Measurements from ENCODE around the gene KCNQ1OT1.

Gene KCNQ1OT1

DNA sequence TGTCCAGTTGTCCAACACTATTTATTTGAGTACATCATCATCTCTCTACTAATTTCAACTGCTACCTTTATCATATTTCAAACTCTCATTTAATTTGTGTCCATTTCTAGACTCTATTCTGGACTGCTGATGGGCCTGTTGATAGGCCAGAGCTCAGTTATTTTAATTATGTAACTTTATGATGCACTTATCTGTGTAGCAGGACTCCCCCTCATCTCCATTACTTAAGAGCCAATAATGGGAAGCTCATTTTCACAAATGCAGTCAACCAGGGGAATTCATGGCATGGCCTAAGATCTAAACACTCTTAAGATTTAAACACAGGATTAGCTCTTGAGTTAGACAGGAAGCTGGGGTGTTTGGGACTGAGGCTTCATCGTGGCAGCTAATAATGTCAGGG is 21.4 kb downstream of the KCNQ1OT1 start:
- TF ChIP-seq, protein P1, sequence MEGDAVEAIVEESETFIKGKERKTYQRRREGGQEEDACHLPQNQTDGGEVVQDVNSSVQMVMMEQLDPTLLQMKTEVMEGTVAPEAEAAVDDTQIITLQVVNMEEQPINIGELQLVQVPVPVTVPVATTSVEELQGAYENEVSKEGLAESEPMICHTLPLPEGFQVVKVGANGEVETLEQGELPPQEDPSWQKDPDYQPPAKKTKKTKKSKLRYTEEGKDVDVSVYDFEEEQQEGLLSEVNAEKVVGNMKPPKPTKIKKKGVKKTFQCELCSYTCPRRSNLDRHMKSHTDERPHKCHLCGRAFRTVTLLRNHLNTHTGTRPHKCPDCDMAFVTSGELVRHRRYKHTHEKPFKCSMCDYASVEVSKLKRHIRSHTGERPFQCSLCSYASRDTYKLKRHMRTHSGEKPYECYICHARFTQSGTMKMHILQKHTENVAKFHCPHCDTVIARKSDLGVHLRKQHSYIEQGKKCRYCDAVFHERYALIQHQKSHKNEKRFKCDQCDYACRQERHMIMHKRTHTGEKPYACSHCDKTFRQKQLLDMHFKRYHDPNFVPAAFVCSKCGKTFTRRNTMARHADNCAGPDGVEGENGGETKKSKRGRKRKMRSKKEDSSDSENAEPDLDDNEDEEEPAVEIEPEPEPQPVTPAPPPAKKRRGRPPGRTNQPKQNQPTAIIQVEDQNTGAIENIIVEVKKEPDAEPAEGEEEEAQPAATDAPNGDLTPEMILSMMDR (IDR thresholded peaks at IDR 0.05): no peak
- Histone ChIP-seq H3K27me3 (no peaks in the 10 kb centered on the region), H3K4me3 (ENCODE audit: low read depth in 1 of 2, low read length in 1 of 2) (no peak overlapping the region), H3K27ac (no peak overlapping the region), H3K36me3 (no peaks in the 10 kb centered on the region), H3K9me3 (no peaks in the 10 kb centered on the region), H3K4me1 (ENCODE audit: control insufficient read depth in 1 of 2, insufficient read depth in 1 of 2, low read depth in 1 of 2, low read length in 1 of 2) (peaks cover 39 to 51% of the 10 kb centered on the region in 2 experiments)

DNA sequence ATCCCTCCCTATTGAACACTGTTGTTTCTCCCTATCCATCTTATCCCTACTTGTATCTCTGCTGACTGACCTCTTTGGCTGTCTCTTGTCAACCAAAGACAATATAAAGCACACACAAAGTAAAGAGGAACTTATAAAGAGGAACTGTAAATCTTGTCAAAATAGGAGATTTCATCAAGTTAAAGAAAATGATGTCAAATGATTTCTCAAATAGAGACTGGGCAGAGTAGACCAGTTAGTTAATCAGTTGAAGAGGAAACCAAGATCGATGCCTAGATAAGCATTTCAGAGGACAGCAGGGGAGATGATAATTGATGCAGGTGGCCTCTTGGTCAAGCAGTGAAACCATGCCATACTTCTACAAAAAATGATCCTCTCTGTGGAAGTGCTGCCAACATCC is 22.7 kb downstream of the KCNQ1OT1 start:
- TF ChIP-seq, protein P1 (IDR thresholded peaks at IDR 0.05): no peak
- Histone ChIP-seq H3K4me1 (ENCODE audit: control insufficient read depth in 1 of 2, insufficient read depth in 1 of 2, low read depth in 1 of 2, low read length in 1 of 2) (peaks cover 39 to 50% of the 10 kb centered on the region in 2 experiments), H3K27ac (peak overlapping the region; percentile 81), H3K4me3 (ENCODE audit: low read depth in 1 of 2, low read length in 1 of 2) (peak overlapping the region in 1 of 2 experiments; percentile 0), H3K27me3 (no peaks in the 10 kb centered on the region), H3K36me3 (no peaks in the 10 kb centered on the region), H3K9me3 (no peaks in the 10 kb centered on the region)

DNA sequence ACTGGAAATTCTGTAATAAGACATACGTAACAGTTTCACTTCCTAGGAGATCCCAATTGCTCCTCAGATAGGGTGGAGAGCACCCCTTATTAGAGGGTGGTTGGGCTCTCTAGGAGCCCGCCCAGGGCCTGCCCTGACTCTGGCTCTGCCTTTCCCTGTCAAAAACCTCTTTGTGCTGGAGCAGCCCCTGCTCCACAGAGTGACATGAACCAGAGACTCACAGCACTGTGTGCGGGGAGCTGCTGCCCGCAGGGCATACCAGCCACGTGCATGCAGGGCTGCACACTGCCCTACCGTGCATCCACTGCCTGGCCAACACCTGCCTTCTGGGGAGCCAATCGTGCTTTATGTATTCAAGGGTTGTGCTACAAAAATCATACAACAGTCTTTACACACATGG is 24.3 kb downstream of the KCNQ1OT1 start:
- H3K4me3 ChIP-seq (ENCODE audit: low read depth in 1 of 2, low read length in 1 of 2): no peak overlapping the region
- no peaks in the 10 kb centered on the region for H3K36me3 ChIP-seq
- no peak overlapping the region for H3K27ac ChIP-seq
- no peaks in the 10 kb centered on the region for H3K9me3 ChIP-seq
- peaks cover 24 to 35% of the 10 kb centered on the region in 2 experiments for H3K4me1 ChIP-seq (ENCODE audit: control insufficient read depth in 1 of 2, insufficient read depth in 1 of 2, low read depth in 1 of 2, low read length in 1 of 2)
- no peaks in the 10 kb centered on the region for H3K27me3 ChIP-seq
- TF ChIP-seq, protein P1 (IDR thresholded peaks at IDR 0.05): no peak

DNA sequence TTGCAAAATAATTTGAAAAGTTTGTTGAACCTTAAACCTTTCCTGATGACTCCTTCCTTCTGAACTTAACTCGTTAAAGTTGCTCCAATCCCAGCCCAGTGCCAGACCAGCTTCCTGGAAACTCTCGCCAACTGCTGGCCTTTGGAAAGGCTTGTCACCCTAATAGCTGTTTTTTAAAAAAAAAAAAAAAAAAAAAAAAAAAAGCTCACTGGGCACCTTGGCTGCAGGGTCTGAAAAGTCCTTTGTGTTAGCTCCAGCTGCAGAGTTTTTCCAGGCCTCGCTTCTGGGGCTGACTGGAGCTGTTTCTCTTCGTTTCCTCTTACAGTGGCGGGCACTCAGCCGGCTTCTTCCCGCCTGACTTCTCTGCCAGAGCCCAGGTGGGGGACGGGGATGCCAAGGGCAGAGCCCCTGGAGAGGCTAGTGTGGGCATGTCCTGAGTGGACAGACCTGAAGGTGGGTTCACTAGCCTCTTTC is 25.1 kb downstream of the KCNQ1OT1 start:
- Histone ChIP-seq H3K36me3 (no peaks in the 10 kb centered on the region), H3K27me3 (no peaks in the 10 kb centered on the region), H3K27ac (no peak overlapping the region), H3K9me3 (no peaks in the 10 kb centered on the region), H3K4me3 (ENCODE audit: low read depth in 1 of 2, low read length in 1 of 2) (no peak overlapping the region), H3K4me1 (ENCODE audit: control insufficient read depth in 1 of 2, insufficient read depth in 1 of 2, low read depth in 1 of 2, low read length in 1 of 2) (peaks cover 24 to 26% of the 10 kb centered on the region in 2 experiments)
- TF ChIP-seq, protein P1 (IDR thresholded peaks at IDR 0.05): no peak

DNA sequence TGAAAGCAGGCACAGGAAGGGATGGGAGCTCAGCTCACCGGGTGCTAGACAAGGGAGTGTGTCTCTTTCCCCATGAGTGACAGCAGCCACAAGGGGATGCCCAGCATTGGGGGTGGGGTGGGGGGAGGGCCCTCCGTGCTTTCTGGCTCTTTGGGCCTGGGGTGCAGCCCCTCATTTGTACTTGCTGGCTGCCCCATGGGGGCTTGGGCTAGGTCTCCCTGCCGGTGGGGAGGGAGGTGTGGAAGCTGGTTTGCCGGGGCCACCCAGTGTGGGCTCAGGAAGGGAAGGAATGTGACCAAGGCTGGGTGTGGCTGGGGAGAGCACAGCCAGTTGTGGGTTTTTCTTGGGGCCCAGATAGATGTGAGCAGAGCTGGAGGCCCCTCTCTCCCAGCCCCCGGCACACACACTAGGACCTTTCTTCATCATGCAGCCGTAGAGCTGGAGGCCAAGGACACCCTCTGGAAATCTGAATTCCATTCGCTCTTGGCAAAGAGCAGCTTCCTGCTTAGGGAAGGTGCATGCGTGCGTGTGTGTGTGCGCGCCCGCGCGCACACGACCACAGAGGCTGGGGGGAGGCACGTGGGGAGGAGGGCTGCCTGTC is 25.8 kb downstream of the KCNQ1OT1 start:
- H3K36me3 ChIP-seq: no peaks in the 10 kb centered on the region
- H3K4me3 ChIP-seq (ENCODE audit: low read depth in 1 of 2, low read length in 1 of 2): no peak overlapping the region
- H3K27me3 ChIP-seq: no peaks in the 10 kb centered on the region
- H3K9me3 ChIP-seq: no peaks in the 10 kb centered on the region
- H3K4me1 ChIP-seq (ENCODE audit: control insufficient read depth in 1 of 2, insufficient read depth in 1 of 2, low read depth in 1 of 2, low read length in 1 of 2): peaks cover 24 to 26% of the 10 kb centered on the region in 2 experiments
- TF ChIP-seq, protein P1 (IDR thresholded peaks at IDR 0.05): no peak
- no peak overlapping the region for H3K27ac ChIP-seq
